Loucy (cell line): ENCODE measurements around the gene FOXJ3.

Experiments
- H2AFZ ChIP-seq: fragments of 200-600 bp; sonication (generic); 2 replicates; pipeline ENCODE4 v1.6.0; 2016; ENCODE audit warnings: antibody characterized with exemption, mild to moderate bottlenecking, low read length, moderate library complexity
- H3F3A ChIP-seq: fragments of 200-600 bp; 2 replicates; pipeline ENCODE4 v1.6.0; 2016; ENCODE audit warnings: antibody characterized with exemption, low read depth, mild to moderate bottlenecking
- H3K27me3 ChIP-seq: fragments of 200-600 bp; sonication (generic); 2 replicates; pipeline ENCODE4 v1.6.1; 2014; ENCODE audit warnings: low read length, mild to moderate bottlenecking; ENCODE audit not compliant: insufficient read depth, poor library complexity, severe bottlenecking
- H3K36me3 ChIP-seq: fragments of 200-600 bp; sonication (generic); 2 replicates; pipeline ENCODE4 v1.6.1; 2016; ENCODE audit warnings: low read length; ENCODE audit not compliant: insufficient read depth
- H3K4me1 ChIP-seq: fragments of 200-600 bp; sonication (generic); 2 replicates; pipeline ENCODE4 v1.5.1; 2014; ENCODE audit warnings: low read length, mild to moderate bottlenecking; ENCODE audit not compliant: insufficient read depth, poor library complexity, severe bottlenecking
- H3K4me2 ChIP-seq: fragments of 200-600 bp; sonication (generic); 2 replicates; pipeline ENCODE4 v1.6.0; 2014; ENCODE audit warnings: antibody characterized with exemption, low read length, low read depth, mild to moderate bottlenecking; ENCODE audit not compliant: poor library complexity, severe bottlenecking
- H3K4me3 ChIP-seq: fragments of 200-600 bp; sonication (generic); 2 replicates; pipeline ENCODE4 v1.5.1; 2014; ENCODE audit warnings: low read length, mild to moderate bottlenecking, mixed read lengths; ENCODE audit not compliant: poor library complexity, severe bottlenecking
- H3K79me2 ChIP-seq: fragments of 200-600 bp; sonication (generic); 2 replicates; pipeline ENCODE4 v1.6.1; 2014; ENCODE audit warnings: low read length; ENCODE audit not compliant: insufficient read depth
- H3K9ac ChIP-seq: fragments of 200-600 bp; sonication (generic); 2 replicates; pipeline ENCODE4 v1.6.0; 2014; ENCODE audit warnings: mild to moderate bottlenecking, low read depth, low read length, moderate library complexity; ENCODE audit not compliant: poor library complexity, severe bottlenecking
- H3K9me2 ChIP-seq: fragments of 200-600 bp; sonication (generic); replicated peaks from 2 replicates; pipeline ENCODE4 v1.6.1; 2016; ENCODE audit warnings: low read depth, low read length, mixed read lengths
- H3K9me3 ChIP-seq: fragments of 200-600 bp; sonication (generic); 2 replicates; pipeline ENCODE4 v1.6.1; 2014; ENCODE audit warnings: mild to moderate bottlenecking, antibody characterized with exemption, low read length, low read depth; ENCODE audit not compliant: insufficient read depth
- H4K20me1 ChIP-seq: fragments of 200-600 bp; sonication (generic); 2 replicates; pipeline ENCODE4 v1.6.0; 2014; ENCODE audit warnings: antibody characterized with exemption, low read length, mild to moderate bottlenecking; ENCODE audit not compliant: insufficient read depth, poor library complexity, severe bottlenecking
- CTCF ChIP-seq: fragments of 200-600 bp; sonication (generic); conservative IDR thresholded peaks from 2 replicates; pipeline ENCODE4 v1.5.1; 2014; ENCODE audit warnings: mild to moderate bottlenecking, antibody characterized with exemption, low read length
- EZH2phosphoT487 ChIP-seq: fragments of 200-600 bp; IDR thresholded peaks from 2 replicates; pipeline ENCODE4 v1.6.1; 2018; ENCODE audit warnings: antibody characterized with exemption, mild to moderate bottlenecking, moderate library complexity, borderline replicate concordance

Gene FOXJ3

GRCh38 chr1:42214447-42214871 is 120.6 kb downstream of the FOXJ3 start:
- Histone ChIP-seq H3K4me3 (no peak overlapping the region), H3F3A (no peaks in the 10 kb centered on the region), H3K9me3 (peaks cover 4% of the 10 kb centered on the region; the same call in 1 of the 2 replicates), H3K79me2 (peaks cover 65% of the 10 kb centered on the region), H4K20me1 (peaks cover 21% of the 10 kb centered on the region), H3K27me3 (no peaks in the 10 kb centered on the region), H2AFZ (no peak overlapping the region), H3K9me2 (no peaks in the 10 kb centered on the region), H3K9ac (no peak overlapping the region), H3K4me1 (peaks cover 14% of the 10 kb centered on the region), H3K36me3 (peaks cover 27% of the 10 kb centered on the region; the same call in 1 of the 2 replicates), H3K4me2 (no peak overlapping the region)
- no peak for TF ChIP-seq CTCF
- no peak for TF ChIP-seq EZH2phosphoT487

GRCh38 chr1:42211224-42211623 is 123.8 kb downstream of the FOXJ3 start:
- H3F3A ChIP-seq = no peaks in the 10 kb centered on the region
- peaks cover 14% of the 10 kb centered on the region for H3K4me1 ChIP-seq
- H3K27me3 ChIP-seq = no peaks in the 10 kb centered on the region
- H2AFZ ChIP-seq = no peak overlapping the region
- H3K4me3 ChIP-seq = no peak overlapping the region
- H3K9me3 ChIP-seq = peaks cover 4% of the 10 kb centered on the region; the same call in 1 of the 2 replicates
- H3K9me2 ChIP-seq = no peaks in the 10 kb centered on the region
- no peak overlapping the region for H3K9ac ChIP-seq
- H4K20me1 ChIP-seq = peaks cover 15% of the 10 kb centered on the region
- TF ChIP-seq EZH2phosphoT487 (no peak), CTCF (no peak)
- no peak overlapping the region for H3K4me2 ChIP-seq
- peaks cover 27% of the 10 kb centered on the region; the same call in 1 of the 2 replicates for H3K36me3 ChIP-seq
- H3K79me2 ChIP-seq = peaks cover 75% of the 10 kb centered on the region

GRCh38 chr1:42210421-42211133 is 124.5 kb downstream of the FOXJ3 start:
- Histone ChIP-seq H3K4me1 (peaks cover 14% of the 10 kb centered on the region), H3K36me3 (peaks cover 29% of the 10 kb centered on the region; the same call in 1 of the 2 replicates), H2AFZ (no peak overlapping the region), H4K20me1 (peaks cover 15% of the 10 kb centered on the region), H3F3A (no peaks in the 10 kb centered on the region), H3K4me2 (no peak overlapping the region), H3K9ac (no peak overlapping the region), H3K79me2 (peaks cover 80% of the 10 kb centered on the region), H3K9me3 (peaks cover 4% of the 10 kb centered on the region; the same call in 1 of the 2 replicates), H3K27me3 (no peaks in the 10 kb centered on the region), H3K4me3 (no peak overlapping the region), H3K9me2 (no peaks in the 10 kb centered on the region)
- no peak for TF ChIP-seq CTCF
- TF ChIP-seq EZH2phosphoT487 = no peak
